Fibroblast of lung (primary cell): ENCODE data around the gene BIRC3.
"Not testable (repeated sequence)": the region's sequence is repeated elsewhere in the genome, so short reads cannot be mapped to it uniquely, and the experiment has no call there.

Experiments
- CTCF ChIP-seq, 2 donors: IDR thresholded peaks in 1 of 2; conservative IDR thresholded peaks in 1 of 2; 1 replicate in 1 of 2; 2 replicates in 1 of 2; pipeline ENCODE4 v1.5.1; 2011 to 2012; ENCODE audit warnings: low read length in 2 of 2, control low read depth in 1 of 2, inconsistent platforms in 1 of 2, low read depth in 1 of 2, mild to moderate bottlenecking in 1 of 2
- EZH2 ChIP-seq: IDR thresholded peaks from 2 replicates; pipeline ENCODE4 v1.5.1; 2012; ENCODE audit warnings: low read length, control low read depth, mild to moderate bottlenecking; ENCODE audit errors: missing control alignments

- not testable (repeated sequence) for TF ChIP-seq CTCF (conservative IDR thresholded peaks at IDR 0.05 in 1 of 2, IDR thresholded peaks at IDR 0.05 in 1 of 2; ENCODE audit: low read depth in 1 of 2, low read length in 2 of 2); EZH2
Observed at GRCh38 chr11:102374633-102375424, 57.5 kb downstream of the BIRC3 start.
